Glomerular visceral epithelial cell (primary cell): Measurements from ENCODE around the gene NEDD4.
"Not testable (repeated sequence)": the region's sequence is repeated elsewhere in the genome, so short reads cannot be mapped to it uniquely, and the experiment has no call there.

Experiments
- DNase-seq: peaks from one replicate; pipeline ENCODE4 v3.0.0-alpha.2; 2016; ENCODE audit errors: extremely low spot score

The NEDD4 gene

DNA sequence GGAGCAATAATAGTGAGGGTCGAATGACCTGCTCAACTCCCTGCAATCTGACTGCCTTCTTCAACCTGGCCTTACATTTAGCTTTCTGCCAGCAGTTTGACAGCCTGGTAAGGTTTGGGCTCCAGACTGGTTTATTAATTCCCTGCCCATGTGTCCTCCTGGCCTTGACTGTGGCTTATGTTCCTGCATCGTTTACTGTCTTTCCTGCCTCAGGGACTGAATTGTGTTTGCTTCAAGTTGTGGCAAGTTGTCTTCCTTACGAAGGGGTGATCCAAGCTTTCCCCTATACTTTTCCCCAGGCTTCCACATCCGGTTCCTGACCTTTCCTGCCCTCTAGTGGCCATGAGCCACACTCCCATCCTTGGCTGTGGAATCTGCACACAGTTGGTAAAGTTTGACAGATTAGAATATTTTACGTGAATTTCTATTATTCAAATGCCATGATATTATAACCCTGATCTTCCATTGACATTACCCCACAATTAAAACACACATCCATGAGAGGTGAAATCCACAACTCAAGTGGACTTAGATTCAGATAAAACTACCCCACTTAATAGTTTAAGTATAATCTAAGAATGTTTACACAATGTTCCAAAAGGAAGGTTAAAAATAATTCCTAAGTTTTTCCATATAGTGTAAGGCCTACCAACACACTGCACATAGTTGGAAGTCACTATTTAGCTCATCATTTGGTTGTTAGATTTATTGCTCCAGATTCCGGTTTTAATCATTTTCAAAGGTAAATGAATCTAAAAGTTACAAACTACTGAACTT is 95.7 kb downstream of the NEDD4 start:
- peak; percentile 67 for DNase-seq

DNA sequence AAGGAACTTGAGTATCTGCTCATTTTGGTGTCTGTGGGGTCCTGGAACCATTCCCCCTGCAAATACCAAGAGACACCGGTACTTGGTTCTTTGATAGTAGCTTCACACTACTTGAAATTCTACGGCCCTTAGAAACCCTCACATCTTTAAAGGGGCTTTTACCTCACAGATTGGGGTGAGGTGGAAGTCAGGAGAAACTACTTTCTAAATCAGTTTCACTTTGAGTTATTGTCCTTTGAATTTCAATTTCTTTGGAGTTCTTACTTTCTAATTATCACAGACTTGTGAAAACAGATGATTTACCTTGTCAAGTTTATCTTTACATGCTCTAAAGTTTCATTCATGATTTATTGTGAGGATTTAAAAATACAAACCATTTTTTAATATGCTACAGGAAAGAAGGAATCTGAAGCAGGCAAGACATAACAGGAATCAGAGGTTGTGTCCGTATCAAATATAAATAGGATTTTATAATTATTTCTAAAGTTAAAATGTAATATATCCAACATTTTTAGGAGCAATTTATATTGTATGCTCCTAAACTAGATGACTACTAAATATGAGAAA is 98.9 kb downstream of the NEDD4 start:
- DNase-seq = no peak

DNA sequence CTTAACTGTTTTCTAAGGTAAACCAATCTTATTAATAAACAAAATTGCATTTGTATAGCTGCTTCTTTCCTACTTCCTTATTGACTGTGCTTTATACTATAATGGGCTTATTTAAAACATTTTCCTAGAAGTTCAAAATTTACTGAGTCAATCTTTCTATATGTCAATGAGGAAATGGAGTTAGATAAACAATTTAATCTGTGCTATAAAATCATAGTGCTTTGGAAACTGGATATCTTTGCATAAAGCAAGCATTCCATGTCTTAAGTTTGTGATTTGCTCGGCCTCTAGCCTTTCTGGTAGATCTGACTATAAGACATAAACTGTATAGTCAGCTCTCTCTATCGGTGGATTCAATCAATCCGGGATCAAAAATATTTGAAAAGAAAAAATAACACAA is 99.6 kb downstream of the NEDD4 start:
- DNase-seq = no peak

DNA sequence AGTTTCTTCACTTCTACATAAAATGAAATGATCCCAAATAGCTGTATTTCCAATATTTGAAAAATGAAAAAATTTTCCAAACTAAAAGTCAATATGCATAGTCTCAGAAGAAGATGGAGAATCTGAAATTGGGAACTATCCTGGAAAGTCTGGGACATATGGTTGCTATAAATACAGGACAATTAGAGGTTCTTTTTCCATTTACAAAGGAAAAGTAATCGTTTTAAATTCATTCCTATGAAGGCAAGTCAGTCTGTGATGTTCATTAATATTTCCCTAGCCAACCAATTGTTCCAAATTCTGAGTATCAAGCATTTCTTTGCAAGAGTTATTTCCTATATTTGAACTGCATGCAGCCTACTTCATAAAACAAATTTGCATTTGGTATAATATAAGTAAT is 102.2 kb downstream of the NEDD4 start:
- no peak for DNase-seq

DNA sequence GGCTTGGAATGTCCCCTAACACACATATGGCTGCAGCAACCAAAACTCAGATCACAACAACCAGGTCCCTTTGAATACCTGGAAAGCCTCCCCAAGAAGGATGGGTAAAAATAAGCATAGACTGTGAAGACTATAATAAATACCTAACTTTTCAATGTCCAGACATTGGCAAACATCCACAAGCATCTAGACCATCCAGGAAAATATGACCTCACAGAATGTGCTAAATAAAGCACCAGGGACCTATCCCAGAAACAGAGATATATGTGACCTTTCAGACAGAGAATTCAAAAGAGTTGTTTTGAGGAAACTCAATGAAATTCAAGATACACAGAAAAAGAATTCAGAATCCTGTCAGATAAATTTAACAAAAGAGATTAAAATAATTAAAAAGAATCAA is 109.2 kb downstream of the NEDD4 start:
- no peak for DNase-seq

DNA sequence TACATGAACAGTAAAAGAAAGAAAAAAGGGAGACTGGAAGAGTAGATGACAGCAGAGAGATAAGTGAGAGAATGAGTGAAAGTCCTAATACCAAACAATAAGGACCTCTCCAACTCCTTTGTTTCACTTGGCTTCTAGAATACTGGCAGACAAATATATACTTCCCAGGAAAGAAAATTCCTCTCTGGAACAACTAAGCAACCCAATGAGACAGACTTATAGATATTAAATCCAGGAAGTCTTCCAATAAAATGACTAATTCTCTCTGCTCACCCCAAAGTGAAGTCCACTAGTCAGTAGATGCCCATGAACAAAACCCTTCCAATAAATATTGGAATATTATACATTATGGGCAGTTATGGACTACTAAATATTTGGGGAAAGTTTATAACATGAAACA is 114.2 kb downstream of the NEDD4 start:
- no peak for DNase-seq

DNA sequence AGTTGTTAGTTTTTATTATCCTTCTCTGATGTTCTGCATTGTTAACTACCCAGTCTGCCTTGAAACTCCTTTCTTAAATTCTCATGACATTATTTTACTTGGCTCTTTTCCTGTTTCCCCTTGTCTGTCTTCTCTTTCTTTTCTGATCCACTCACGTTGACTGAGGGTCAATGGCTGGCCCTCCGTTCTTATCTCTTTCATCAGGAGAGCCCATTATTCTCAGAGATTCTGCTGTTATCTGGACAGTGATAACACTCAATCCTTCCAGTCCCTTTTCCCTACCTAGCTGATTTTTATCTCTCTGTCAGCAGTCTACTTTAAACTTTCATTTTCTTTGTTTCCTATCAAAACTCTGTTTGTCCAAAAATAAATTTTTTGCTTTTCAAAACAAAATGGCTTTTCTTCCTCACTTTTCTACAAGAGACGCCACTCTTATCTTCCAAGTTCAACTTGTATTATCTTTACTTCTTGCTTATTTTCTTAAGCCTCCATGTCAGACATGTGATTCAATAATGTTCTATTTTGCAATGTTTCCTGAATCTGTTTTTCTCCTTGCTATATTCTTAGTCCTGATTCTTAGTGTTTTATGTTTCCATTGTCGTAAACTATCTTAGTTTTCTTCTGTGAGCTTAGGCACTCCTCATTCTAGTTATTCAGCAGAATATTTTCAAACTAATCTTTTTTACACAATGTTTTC is 120.2 kb downstream of the NEDD4 start:
- DNase-seq = no peak

DNA sequence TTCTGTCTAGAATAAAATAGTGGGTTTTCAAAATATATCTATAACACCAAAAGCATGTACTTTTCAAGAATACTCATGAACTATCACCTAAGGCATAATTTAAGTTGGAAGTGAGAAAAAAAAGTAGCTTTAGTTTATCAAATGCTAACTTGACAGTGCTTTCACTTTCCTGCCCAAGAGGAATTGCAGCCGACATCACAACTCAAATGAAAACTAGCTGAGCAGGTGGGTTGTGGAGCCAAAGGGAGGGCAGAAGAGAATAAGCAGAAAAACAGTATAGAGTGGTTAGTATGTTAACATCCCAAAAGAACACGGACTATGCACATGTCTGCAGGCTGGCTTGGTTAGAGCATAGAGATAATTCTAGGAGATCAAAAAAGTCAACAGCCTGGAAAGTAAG is 120.9 kb downstream of the NEDD4 start:
- no peak for DNase-seq

DNA sequence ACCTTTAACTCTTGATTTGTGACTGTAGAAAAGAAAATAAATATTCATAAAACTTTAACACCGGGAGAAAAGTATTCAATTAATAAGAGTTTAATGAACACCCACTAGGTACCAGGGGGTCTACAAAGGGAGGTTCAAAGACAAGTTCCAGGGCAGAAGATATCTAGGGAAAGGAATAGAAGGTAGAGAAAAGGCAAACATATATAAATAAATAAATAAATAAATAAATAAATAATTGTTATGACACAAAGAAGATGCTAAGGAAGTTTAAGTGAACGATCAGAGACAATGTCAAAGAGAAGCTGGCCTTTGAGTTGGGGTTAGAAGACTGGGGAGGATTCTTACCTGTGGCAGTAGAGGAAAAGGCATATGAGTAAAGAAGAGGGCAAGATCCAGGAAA is 123.8 kb downstream of the NEDD4 start:
- no peak for DNase-seq

DNA sequence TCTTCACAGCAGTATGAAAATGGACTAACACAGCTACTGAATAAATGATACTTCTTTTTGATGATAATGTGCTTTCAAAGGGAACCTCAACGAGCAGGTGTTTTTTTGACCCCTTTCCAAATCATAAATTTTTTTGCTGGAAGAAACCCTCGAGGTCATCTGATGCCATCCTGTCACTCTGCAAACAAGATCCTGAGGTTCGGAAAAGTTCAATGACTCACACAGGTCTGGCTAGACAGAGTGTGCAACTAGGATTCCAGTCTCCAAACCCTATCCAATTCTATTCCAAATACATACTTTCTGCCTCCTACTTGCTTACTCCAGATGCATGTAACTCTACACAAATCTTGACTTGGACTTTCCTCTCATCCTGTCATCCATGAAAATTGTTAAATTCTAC is 124.7 kb downstream of the NEDD4 start:
- DNase-seq = no peak

DNA sequence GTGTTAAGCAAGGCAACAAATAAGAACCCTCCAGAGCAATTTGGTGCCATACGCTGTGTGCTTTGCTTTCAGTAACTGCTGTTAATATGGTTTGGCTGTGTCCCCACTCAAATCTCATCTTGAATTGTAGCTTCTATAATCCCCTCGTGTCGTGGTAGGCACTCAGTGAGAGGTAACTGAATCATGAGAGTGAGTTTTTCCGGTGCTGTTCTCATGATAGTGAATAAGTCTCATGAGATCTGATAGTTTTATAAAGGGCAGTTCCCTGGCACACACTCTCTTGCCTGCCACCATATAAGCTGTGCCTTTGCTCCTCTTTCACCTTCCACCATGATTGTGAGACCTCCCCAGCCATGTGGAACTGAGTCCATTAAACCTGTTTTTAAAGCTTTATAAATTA is 125.1 kb downstream of the NEDD4 start:
- not testable (repeated sequence) for DNase-seq

DNA sequence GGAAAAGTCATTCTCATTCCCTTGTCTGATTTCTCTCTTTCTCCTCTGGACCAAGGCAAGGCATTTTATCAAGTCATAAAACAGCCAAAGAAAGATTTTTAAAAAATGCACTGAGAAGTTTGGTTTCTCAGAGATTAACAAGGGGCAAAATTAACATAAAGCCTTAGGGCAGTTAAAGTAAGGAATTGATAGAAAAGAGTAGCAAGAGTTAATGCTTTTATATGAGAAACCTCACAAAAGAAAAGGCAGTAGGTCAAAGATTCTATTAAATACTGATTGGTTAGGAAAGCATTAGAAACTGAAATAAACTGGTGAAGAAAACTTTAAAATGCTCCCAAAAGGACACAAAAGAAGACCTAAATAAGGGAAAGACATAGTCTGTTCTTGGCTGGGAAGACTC is 129.5 kb downstream of the NEDD4 start:
- no peak for DNase-seq

DNA sequence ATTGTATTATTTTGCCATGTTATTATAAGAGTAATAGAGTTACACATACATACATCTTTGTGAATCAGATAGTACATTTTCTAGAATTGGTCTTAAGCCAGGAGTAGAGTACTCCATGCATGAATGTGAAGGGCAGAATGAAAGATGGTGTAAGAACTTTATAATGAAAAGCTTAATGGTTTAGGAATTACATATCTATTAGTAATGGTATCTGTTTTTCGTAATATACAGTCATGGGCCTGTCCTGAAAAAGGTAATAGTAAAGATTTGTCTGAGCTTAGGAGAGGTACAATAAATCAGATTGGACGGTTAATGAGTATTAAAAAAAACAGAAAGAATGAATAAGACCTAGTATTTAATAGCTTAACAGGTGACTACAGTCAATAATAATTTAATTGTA is 132.3 kb downstream of the NEDD4 start:
- no peak for DNase-seq

DNA sequence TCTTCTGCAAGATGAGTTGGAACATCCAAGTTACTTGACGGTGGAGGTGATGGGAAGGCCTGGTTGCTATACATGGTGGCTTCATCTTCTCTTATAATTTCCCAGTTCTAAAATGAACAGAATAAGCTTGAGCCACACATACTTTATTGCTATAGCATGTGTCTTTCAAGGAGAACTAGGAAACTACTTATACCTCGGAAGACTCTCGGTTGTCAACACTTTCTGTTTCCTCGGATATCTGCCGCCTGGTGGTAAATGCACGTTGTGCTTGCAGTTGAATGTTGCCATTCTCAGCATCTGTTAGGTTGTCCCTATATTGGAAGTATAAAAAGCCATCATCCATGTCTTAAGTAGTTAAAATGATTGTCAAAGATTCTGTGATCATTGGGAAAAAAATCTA is 132.9 kb downstream of the NEDD4 start:
- DNase-seq = no peak

DNA sequence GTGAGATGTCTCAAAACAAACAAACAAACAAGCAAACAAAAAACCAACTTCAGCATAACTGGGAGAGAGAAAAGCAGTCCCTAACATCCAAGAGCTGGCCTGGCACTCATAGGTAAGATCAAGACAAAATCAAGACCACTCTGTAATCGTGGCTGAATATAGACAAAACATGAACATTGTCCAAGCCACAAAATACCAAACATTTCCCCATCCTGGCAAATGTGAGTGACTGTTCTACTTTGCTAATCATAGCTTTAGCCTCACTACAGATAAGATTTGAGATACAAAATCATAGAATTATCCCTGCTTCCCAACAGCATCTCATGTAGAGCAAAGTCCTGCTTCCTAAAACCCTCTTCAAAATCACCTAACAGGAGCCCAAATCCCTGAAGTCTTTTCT is 133.7 kb downstream of the NEDD4 start:
- DNase-seq = no peak

DNA sequence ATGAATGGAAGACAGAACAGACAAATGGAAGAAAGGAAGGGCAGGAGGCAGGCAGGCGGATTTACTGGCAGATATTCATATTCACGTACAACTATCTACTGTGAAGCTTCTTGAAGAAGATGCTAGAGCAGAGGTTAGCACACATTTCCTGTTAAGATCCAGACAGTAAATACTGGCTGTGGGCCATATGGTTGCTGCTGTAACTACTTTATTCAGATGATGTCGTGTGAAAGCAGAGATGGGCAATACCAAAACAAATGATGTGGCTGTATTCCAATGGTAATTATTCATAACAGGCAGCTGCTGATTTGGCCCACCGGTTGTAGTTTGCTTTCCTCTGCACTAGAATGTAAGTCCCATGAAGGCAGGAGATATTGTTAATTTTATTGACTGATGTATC is 134.8 kb downstream of the NEDD4 start:
- no peak for DNase-seq

DNA sequence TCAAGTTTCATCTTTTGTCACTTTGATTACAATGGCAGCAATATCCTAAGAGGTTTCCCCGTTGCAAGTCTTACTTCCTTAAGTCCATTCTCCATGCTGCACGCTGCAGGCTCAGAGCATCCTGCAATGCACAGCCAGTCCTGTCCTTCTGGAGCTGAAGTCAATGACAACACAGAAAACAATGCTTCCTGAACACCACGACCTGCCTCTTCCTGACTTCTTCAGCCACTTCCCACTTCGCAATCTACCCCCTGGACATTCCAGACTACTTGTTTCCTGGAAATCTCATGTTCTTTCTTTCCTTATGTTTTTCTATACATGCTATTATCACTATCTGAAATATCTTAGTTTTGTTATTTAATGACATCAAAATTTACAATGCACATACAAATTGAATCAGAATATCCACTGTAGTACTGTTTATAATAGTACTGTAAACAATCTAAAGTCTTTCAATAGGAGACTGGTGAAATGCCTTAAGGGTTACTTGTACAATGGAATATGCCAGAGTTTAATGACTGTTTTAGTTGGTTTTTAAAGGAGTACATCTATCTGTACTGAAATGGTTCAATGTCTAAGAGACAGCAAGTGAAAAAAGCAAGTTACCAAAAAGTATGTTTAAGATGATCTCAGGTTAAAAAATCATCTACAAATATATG is 136.8 kb downstream of the NEDD4 start:
- DNase-seq = no peak

DNA sequence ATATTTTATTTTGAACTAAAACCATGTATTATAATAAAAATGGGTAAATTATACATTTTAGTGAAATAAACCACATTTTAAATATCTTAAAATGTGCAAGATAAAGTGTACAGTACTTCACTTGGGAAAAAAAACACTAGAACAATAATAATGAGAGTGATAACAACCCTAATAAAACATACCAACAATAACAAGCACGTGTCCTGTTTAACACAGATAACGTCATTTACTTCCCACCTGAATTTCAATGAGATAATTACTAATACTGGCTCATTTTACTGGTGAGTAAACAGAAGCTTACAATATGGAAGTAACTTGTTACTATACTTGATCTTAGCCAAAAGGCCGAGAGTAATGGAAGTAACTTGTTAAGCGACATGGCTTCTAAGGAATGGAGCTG is 140.3 kb downstream of the NEDD4 start:
- DNase-seq = no peak

DNA sequence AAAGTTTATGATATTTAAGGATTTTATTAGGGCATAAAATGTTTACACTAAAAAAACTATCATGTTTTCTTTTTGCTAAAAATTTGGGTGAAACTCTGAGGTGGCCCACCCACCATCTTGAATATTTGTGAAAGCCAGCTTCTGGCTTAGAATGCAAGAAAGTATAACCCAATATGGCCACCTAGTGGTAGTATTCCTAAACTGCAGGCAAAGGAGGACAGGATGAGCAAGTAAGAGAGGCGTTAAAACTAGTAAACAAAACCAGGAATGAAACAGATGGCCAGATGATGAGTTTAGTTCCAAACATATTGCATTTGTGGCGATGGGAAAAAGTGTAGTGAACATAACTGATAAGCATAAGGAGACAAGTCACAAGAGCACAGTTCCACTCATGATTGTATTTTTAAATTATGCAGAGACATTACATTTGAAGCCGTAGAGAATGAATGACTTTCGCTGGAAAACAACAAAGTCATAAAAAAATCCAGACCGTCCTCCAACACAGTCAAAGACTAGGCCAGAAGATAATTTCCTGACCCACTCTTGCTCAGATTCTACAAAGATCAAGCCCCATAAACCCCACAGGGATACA is 147.2 kb downstream of the NEDD4 start:
- DNase-seq = peak; percentile 74

DNA sequence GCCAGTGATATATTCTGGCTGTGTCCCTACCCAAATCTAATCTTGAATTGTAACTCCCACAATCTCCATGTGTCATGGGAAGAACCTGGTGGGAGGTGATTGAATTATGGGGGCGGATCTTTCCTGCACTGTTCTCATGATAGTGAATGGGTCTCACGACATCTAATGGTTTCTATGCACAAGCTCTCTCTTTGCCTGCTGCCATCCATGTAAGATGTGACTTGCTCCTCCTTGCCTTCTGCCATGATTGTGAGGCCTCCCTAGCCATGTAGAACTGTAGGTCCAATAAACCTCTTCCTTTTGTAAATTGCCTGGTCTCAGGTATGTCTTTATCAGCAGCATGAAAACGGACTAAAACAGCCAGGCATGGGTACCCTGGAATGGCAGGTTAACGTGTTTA is 150.5 kb downstream of the NEDD4 start:
- DNase-seq = not testable (repeated sequence)

DNA sequence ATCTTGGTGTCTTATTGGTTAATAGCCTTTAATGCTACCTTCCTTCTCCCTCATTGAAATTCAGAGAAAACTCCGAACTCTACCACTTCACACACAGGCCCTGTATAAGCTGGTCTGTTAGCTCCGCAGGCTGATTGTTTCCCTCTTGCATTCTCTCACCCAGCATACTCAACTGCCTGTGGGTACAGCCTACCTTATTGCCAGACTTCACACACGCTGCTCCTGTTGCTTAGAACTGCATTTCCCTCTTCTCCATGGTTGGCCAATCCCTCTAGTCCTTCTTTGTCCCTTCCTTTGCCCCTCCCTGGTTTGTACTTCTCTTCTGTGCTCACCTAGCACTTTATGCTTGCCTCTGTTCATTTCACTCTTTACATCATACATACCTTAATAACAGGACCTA is 157.5 kb downstream of the NEDD4 start:
- no peak for DNase-seq

DNA sequence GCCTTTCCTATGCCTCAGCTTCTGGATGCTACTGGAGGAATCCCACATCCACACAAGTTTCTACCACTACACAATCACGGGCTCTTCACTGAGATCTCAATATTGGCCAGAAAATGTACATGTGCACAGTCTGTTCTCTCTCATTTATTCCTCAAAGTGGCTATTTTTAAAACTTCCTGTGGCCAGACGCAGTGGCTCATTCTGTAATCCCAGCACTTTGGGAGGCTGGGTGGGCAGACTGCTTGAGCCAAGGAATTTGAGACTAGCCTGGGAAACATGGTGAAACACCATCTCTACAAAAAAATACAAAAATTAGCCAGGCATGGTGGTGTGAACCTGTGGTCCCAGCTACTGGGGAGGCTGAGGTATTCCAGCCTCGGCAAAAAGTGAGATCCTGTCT is 159.1 kb downstream of the NEDD4 start:
- no peak for DNase-seq
